Mononuclear cell (primary cell): ENCODE results near the gene HMGN4. TPM values are rescaled to one million over a fixed set of nuclear protein-coding genes. Genes with fewer than 3 reads are reported as not detected.

ENCODE experiments used
- H3K27me3 ChIP-seq: 2 replicates; pipeline ENCODE4 v1.6.0; 2011; ENCODE audit warnings: low read length, control low read depth; ENCODE audit not compliant: insufficient read depth
- H3K4me1 ChIP-seq: 2 replicates; pipeline ENCODE4 v1.5.1; 2011; ENCODE audit warnings: mild to moderate bottlenecking, low read length, control low read depth; ENCODE audit not compliant: insufficient read depth
- H3K4me3 ChIP-seq: 2 replicates; pipeline ENCODE4 v1.5.1; 2011; ENCODE audit warnings: mild to moderate bottlenecking, low read length, moderate library complexity
- H3K9me3 ChIP-seq: 2 replicates; pipeline ENCODE4 v1.5.1; 2011; ENCODE audit warnings: low read depth, mild to moderate bottlenecking, control low read depth, low read length
- total RNA-seq: library from RNA; depleted of rRNA; stranded (reverse); fragments of >200 nt; gene quantifications from one replicate; pipeline ENCODE4 v1.2.3, GENCODE V29; 2012

Gene HMGN4
- total RNA-seq, 1 donor, result 40.4 TPM

DNA sequence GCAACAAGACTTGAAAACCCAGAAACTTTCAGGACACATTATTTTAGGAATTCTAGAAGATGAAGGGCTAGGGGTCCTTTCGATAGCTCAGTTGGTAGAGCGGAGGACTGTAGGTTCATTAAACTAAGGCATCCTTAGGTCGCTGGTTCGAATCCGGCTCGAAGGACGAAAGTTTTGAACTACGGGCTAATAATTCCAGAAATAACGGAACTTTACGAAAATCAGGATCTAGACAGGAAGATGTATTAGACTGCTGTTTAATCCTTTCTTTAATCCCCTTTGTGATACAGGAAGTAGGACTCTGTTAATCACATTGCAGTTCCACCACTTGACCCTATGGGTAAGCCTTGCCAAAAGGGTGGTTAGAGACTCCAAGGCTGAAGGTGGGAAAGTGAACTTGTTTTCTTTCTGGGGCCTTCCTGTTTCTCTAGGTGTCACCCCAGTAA, 37.4 kb downstream of the HMGN4 start:
- Histone ChIP-seq H3K4me1 (peaks cover 22% of the 10 kb centered on the region), H3K9me3 (peaks cover 7% of the 10 kb centered on the region), H3K4me3 (no peak overlapping the region), H3K27me3 (peaks cover 9% of the 10 kb centered on the region)

DNA sequence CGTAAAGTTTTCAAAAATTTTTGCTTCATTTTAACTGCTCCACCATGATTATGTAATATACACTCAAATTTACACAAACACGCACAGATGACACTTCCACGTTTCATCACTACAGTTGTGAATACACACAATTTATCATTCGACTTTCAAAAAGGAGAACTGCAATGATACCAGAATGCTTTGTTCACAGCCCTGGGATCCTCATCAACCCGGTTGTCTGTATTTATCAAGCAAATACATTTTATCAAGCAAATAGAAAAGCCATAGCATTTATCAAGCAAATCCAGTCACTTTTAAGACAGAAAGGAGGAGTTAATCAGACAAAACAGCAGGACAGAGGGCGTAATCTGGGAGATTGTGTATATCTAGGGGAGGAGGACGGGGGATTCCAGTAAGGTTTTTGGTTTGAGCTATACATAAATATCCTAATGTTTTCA, 38.3 kb downstream of the HMGN4 start:
- Histone ChIP-seq H3K27me3 (peaks cover 14% of the 10 kb centered on the region), H3K4me3 (no peak overlapping the region), H3K4me1 (peaks cover 22% of the 10 kb centered on the region), H3K9me3 (peaks cover 7% of the 10 kb centered on the region)

DNA sequence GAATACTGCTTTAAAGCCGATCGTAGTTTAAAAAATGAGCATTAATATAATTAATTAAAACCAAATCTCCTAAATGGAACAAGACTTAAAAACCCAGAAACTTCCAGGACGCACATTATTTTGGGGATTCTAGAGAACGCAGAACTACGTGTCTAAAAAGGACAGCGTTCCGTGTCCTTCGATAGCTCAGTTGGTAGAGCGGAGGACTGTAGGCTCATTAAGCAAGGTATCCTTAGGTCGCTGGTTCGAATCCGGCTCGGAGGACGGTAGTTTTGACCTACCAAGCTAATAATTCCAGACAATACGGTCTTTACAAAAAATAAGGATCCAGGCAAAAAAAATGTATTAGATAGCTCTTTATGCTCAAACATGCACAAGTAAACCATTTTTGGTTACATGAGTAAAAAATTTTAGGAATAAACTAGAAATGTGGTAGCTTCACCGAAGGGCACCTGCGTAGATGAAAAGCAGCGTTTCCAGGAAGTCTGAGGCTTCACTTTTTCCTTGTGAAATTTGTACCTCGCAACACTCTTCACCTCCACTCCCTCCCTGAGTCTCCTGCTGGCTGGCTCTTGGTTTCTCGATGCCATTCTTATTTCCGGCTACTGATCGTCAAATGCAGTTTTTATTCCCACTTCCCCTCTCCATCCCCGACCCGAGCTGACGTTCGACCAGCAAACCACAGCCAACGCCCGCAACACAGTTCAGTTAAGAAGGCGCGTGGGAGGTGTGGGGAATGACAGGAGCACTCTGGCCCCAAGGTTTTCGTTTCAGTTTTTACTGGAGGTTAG, 39.0 kb downstream of the HMGN4 start:
- peaks cover 7% of the 10 kb centered on the region for H3K9me3 ChIP-seq
- peaks cover 14% of the 10 kb centered on the region for H3K27me3 ChIP-seq
- H3K4me3 ChIP-seq, result peak overlapping the region; percentile 31
- H3K4me1 ChIP-seq, result peaks cover 17% of the 10 kb centered on the region

DNA sequence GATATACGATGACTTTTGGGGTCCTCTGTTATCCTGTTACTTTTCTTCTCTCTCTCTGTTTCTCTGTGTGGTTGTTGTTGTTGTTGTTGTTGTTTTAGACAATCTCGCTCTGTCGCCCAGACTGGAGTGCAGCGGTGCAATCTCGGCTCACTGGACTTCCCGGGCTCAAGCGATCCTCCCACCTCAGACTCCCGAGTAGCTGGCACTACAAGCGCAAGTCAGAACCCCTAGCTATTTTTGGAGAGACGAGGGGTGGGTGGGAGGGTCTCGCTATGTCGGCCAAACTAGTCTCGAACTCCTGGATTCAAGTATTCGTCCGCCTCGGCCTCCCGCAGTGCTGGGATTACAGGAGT, 39.5 kb downstream of the HMGN4 start:
- peaks cover 7% of the 10 kb centered on the region for H3K9me3 ChIP-seq
- peaks cover 16% of the 10 kb centered on the region for H3K27me3 ChIP-seq
- peaks cover 13% of the 10 kb centered on the region for H3K4me1 ChIP-seq
- peak overlapping the region; percentile 31 for H3K4me3 ChIP-seq

DNA sequence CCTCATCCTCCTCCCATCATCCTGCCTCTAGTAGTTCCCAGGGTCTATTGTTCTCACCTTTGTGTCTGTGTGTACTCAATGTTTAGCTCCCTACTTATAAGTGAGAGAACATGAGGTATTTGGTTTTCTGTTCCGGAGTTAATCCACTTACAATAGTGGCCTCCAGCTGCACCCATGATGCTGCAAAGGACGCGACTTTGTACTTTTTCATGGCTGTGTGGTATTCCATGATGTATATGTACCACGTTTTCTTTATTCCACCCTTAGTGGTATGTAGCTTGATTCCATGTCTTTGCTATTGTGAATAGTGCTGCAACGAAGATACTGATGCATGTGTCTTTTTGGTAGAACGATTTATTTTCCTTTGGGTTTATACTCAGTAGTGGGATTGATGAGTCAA, 40.1 kb downstream of the HMGN4 start:
- H3K27me3 ChIP-seq, result peaks cover 20% of the 10 kb centered on the region
- H3K4me1 ChIP-seq, result peaks cover 13% of the 10 kb centered on the region
- H3K9me3 ChIP-seq, result peaks cover 7% of the 10 kb centered on the region
- no peak overlapping the region for H3K4me3 ChIP-seq

DNA sequence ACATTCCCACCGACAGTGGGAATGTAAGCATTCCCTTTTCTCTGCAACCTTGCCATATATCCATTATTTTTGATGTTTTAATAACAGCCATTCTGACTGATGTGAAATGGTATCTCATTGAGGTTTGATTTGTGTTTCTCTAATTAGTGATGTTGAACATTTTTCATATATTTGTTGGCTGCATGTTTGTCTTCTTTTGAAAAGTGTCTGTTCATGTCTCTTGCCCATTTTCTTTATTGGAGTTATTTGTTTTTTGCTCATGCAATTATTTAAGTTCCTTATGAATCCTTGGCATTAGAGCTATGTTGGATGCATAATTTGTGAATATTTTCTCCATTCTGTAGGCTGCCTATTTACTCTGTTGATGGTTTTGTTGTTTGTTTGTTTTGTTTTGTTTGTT, 40.6 kb downstream of the HMGN4 start:
- Histone ChIP-seq H3K27me3 (peaks cover 21% of the 10 kb centered on the region), H3K4me1 (peaks cover 13% of the 10 kb centered on the region), H3K9me3 (peaks cover 7% of the 10 kb centered on the region), H3K4me3 (no peak overlapping the region)

DNA sequence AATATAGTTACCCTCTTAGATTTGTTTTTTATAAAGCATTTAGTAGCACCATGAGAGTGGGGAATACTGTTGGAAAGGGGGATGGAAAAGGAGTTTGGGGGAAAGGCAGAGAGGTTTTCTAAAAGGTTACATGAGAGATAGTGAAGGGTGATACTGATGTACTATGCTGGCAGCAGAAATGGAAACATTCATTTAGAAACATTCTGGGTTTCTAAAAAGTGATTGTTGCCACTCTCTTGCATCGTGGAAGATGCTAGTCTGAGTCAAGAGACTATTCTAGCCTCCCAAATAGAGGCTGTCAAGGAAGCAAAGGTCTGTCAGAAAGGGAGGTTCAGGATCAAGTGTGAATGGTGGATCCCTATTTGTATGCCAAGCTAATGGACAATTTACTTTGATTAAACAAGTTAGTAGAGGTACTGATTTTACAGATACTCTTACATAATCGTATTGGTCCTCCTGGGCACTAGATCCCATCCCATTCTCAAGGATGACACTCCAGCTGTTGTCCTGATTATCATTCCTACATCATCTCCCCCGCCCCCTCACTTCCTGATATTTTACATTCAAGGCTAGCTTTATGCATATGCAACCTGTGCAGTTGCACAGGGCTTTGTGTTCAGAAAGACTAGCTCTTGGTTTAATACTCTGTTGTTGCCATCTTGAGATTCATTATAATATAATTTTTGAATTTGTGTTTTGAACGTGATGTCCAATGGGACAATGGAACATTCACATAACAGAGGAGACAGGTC, 43.2 kb downstream of the HMGN4 start:
- Histone ChIP-seq H3K27me3 (peaks cover 38% of the 10 kb centered on the region), H3K9me3 (peaks cover 7% of the 10 kb centered on the region), H3K4me1 (peaks cover 13% of the 10 kb centered on the region), H3K4me3 (no peak overlapping the region)

DNA sequence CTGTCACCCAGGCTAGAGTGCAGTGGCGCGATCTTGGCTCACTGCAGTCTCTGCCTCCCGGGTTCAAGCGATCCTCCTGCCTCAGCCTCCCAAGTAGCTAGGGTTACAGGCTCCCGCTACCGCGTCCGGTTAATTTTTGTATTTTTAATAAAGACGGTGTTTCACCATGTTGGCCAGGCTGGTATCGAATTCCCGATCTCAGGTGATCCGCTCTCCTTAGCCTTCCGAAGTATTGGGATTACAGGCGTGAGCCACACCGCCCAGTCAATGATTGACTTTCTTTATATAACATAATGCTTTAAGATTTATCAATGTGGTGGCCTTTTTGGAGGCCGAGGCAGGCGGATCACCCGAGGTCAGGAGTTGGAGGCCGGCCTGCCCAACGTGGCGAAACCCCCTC, 50.8 kb downstream of the HMGN4 start:
- no peaks in the 10 kb centered on the region for H3K4me1 ChIP-seq
- no peaks in the 10 kb centered on the region for H3K9me3 ChIP-seq
- no peak overlapping the region for H3K4me3 ChIP-seq
- peaks cover 54% of the 10 kb centered on the region for H3K27me3 ChIP-seq

DNA sequence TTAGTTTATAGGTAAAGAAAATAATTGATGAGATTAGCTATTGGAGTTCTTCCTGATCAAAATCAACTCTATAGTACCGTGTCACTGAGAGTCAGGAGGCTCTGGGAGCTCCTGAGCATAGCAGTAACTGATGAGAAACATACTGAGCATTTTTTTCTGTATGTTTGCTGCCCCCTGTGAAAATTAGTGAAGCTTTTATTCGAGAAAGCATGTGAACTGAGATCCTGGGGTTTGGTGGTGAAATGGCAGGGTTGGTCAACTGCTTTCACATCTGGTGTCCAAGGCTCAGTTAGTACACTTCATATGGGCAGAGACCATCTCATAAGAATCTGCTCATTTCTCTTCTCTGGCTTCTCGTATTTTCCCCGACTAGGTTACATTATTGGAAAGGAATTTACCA, 54.5 kb downstream of the HMGN4 start:
- Histone ChIP-seq H3K4me3 (no peak overlapping the region), H3K9me3 (no peaks in the 10 kb centered on the region), H3K27me3 (peaks cover 50% of the 10 kb centered on the region), H3K4me1 (peaks cover 19% of the 10 kb centered on the region)

DNA sequence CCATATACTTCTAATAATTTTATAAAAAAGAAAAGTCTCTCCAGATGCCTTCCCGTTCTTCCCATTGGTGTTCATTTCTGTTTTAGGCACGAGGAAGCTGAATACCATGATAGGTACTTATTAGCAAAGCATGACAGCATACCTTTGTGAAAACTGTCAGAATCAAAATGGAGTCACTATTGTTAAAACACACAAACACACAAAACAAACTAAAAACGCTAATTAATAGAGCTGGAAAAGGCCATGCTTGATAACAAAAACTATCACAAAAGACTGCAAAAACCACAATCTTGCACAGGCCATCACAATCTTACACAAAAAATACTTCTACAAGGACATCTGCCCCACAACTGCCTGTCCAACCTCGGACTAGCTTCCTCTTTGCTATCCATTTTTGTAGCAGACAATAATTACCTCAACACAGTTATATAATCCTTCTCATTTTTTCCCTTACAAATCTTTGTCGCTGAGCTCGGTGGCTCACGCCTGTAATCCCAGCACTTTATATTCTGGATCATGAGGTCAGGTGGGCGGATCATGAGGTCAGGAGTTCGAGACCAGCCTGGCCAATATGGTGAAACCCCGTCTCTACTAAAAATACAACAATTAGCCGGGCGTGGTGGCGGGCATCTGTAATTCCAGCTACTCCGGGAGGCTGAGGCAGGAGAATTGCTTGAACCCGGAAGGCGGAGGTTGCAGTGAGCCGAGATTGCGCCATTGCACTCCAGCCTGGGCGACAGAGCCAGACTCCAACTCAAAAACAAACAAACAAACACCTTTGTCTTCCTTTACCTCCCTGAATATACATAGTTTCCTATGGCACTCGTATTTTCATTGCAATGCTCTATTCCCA, 55.3 kb downstream of the HMGN4 start:
- Histone ChIP-seq H3K4me1 (peaks cover 27% of the 10 kb centered on the region), H3K4me3 (no peak overlapping the region), H3K27me3 (peaks cover 50% of the 10 kb centered on the region), H3K9me3 (no peaks in the 10 kb centered on the region)

DNA sequence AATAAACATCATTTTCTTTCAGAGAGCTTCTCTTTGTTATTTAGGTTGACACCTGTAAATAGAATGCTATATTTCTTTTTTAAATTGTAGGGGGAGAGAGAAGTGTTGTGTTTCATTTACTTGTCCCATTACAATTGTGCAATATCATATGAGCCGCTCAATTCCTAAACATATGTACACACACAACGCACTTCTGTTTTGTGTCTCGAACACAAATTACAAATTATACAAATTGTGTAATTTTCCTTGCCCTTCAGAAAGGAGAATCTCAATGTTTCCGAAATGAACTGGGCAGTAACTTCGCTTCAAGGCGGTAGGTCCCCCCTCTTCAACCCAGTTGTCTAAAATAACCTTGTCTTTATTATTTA, 55.9 kb downstream of the HMGN4 start:
- H3K4me3 ChIP-seq, result no peak overlapping the region
- H3K9me3 ChIP-seq, result no peaks in the 10 kb centered on the region
- H3K27me3 ChIP-seq, result peaks cover 50% of the 10 kb centered on the region
- peaks cover 29% of the 10 kb centered on the region for H3K4me1 ChIP-seq

DNA sequence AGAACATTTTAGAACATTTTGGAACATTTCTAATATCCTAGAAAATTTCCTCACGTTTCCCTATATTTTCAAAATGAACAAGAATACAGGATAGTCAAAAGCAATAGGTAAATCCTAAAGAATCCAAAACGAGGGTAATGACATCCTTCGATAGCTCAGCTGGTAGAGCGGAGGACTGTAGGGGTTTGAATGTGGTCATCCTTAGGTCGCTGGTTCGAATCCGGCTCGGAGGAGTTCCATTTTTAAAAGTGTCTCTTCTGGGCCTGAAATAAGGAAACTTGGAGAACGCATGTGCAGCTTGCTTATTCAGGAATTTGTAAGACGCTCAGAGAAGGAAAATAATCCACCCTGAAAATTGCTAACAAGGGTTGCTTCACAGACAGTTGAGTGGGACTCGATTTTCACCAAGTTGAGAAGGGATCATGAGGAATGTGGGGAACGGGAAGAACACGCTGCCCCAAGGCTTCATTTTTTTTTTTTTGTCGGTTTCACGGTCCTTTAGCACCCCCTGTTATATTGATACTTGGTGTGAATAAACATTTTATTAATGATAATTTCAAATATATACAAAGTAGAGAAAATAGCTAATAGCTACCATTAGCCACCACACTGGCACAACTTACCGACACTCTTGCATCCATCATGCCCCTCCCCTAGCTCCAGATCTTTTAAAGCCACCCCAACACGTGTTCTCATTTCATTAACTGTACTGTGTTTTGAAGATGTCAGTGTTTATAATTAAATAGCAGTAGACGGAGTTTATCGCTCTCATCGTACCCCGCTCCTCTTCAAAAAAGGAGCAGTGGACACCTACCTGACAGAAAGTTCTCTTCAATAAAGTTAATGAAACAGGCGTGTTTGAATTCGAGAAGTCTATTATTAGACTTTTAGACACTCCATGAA, 56.8 kb downstream of the HMGN4 start:
- H3K4me3 ChIP-seq, result no peak overlapping the region
- H3K27me3 ChIP-seq, result peaks cover 48% of the 10 kb centered on the region
- H3K4me1 ChIP-seq, result peaks cover 29% of the 10 kb centered on the region
- H3K9me3 ChIP-seq, result no peaks in the 10 kb centered on the region

DNA sequence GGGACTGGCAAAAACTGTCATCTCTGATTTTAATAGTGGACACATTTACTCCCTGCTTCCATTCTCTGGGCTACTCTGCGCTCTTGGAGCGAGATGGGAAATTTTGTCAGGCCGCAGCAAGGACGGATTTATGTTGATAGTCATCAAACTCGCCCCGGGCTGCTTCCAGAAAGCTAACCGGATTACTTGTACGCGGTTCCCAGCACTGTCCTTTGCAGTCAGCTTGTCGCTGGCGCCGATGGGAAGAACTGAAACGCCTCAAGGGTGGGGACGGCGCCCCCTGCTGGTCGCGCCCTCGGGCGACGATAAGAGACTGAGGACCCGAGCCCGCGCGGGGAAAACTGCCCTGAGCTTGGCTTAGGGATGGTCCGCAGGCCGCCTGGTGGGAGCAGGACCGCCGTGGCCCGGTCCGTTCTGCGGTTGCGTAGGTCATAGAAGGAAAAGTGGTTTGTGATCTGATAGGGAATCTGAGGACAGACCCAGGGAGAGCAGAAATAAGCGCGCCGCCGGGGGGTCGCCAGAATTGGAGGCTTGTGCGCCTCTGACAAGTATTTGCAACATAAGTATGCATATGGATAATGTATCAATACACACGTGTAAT, 57.6 kb downstream of the HMGN4 start:
- no peaks in the 10 kb centered on the region for H3K9me3 ChIP-seq
- H3K4me3 ChIP-seq, result peak overlapping the region; percentile 74

More for the DNA sequence above, 57.6 kb downstream of the HMGN4 start:
- Histone ChIP-seq H3K27me3 (peaks cover 41% of the 10 kb centered on the region), H3K4me1 (peaks cover 29% of the 10 kb centered on the region)
